ENCODE measurements around the gene GNG3. TPM values are rescaled to one million over a fixed set of nuclear protein-coding genes. Genes with fewer than 3 reads are reported as not detected.
A peak's percentile ranks its signal among the peaks of the same experiment; 100 is the strongest.
"Not testable (repeated sequence)": the region's sequence is repeated elsewhere in the genome, so short reads cannot be mapped to it uniquely, and the experiment has no call there.

Gene GNG3
- total and polyA plus RNA-seq, 3 experiments from 2014 or later, result 0.36 TPM; not detected in 2

- Histone ChIP-seq H3K27me3 (ENCODE audit: insufficient read depth, low read length, poor library complexity, severe bottlenecking) (no peaks in the 10 kb centered on the region), H3K27ac (ENCODE audit: low read depth, low read length) (peak within 1 kb of the TSS; percentile 90), H3K4me3 (ENCODE audit: low read length) (peak within 1 kb of the TSS; percentile 99), H3K36me3 (ENCODE audit: insufficient read depth, low read length) (peaks cover 17% of the 10 kb centered on the region), H3K9me3 (ENCODE audit: low read length) (no peaks in the 10 kb centered on the region), H3K4me1 (ENCODE audit: insufficient read depth, low read length) (peaks cover 42% of the 10 kb centered on the region)
- H3K4me1 Mint-ChIP-seq, result peaks cover 54 to 60% (median 58%) of the 10 kb centered on the region in 3 donors
- H3K36me3 Mint-ChIP-seq, result peaks cover 5 to 61% (median 18%) of the 10 kb centered on the region in 3 donors
- H3K9me3 Mint-ChIP-seq, result no peaks in the 10 kb centered on the region
- CTCF ChIA-PET, result interaction anchor here (1.0 to 3.6 kb wide), 9 partner anchors 12 to 134 kb away, joined by 3 to 13 read pairs (median 7); partner anchors contain the start of genes LBHD1, POLR2G, UQCC3 and ZBTB3
- peaks cover 0 to 3% of the 10 kb centered on the region in 2 donors for H3K27me3 Mint-ChIP-seq
- H3K27ac Mint-ChIP-seq, result peak within 1 kb of the TSS; percentile 93 to 99 (median 98)
- peak; percentile 80 to 89 (median 81) for DNase-seq
- peak within 1 kb of the TSS; percentile 92 to 99 (median 98) for H3K4me3 Mint-ChIP-seq
- POLR2A ChIA-PET, result interaction anchor here (0.5 to 4.0 kb wide), 24 partner anchors 12 to 1570 kb away, joined by 3 to 70 read pairs (median 8); partner anchors contain the start of genes BSCL2, C11orf98, CSKMT and GANAB
These were observed 20.9 kb downstream of the GNG3 start, which contains the start of gene TTC9C for GRCh38 chr11:62728171-62728988. Gene TTC9C, plus strand, starts transcription at chr11:62728486. Its CDS starts 363 bp downstream, at chr11:62728849.

GRCh38 chr11:62730076-62730475 lies 22.6 kb downstream of the GNG3 start:
- CTCF ChIA-PET, result interaction anchor here (0.8 to 3.6 kb wide), 8 partner anchors 24 to 151 kb away, joined by 3 to 16 read pairs (median 4); partner anchors contain the start of genes C11orf98, CSKMT, POLR2G and SLC3A2
- POLR2A ChIA-PET, result interaction anchor here (0.7 to 4.0 kb wide), 6 partner anchors 20 to 1516 kb away, joined by 3 to 26 read pairs (median 4); partner anchors contain the start of genes C11orf98, CSKMT, MTA2 and PPP1R14B
- not testable (repeated sequence) for H3K27me3 Mint-ChIP-seq; H3K9me3 ChIP-seq (ENCODE audit: low read length); H3K27ac ChIP-seq (ENCODE audit: low read depth, low read length); H3K27me3 ChIP-seq (ENCODE audit: insufficient read depth, low read length, poor library complexity, severe bottlenecking); H3K9me3 Mint-ChIP-seq; DNase-seq
- Mint-ChIP-seq H3K4me1 (peaks cover 39 to 45% (median 42%) of the 10 kb centered on the region in 3 donors), H3K27ac (peak overlapping the region in 3 of 8 donors; percentile 38 to 97 (median 47)), H3K4me3 (peak overlapping the region; percentile 58 to 98 (median 98)), H3K36me3 (peaks cover 5 to 55% (median 8%) of the 10 kb centered on the region in 3 donors)
- H3K4me1 ChIP-seq (ENCODE audit: insufficient read depth, low read length), result peaks cover 26% of the 10 kb centered on the region
- peaks cover 11% of the 10 kb centered on the region for H3K36me3 ChIP-seq (ENCODE audit: insufficient read depth, low read length)
- peak overlapping the region; percentile 49 for H3K4me3 ChIP-seq (ENCODE audit: low read length)

GRCh38 chr11:62732830-62733229 lies 25.4 kb downstream of the GNG3 start:
- peak overlapping the region in 6 of 8 donors; percentile 6 to 70 (median 15) for H3K27ac Mint-ChIP-seq
- H3K4me1 Mint-ChIP-seq, result peaks cover 24 to 33% (median 30%) of the 10 kb centered on the region in 3 donors
- peaks cover 16% of the 10 kb centered on the region for H3K36me3 ChIP-seq (ENCODE audit: insufficient read depth, low read length)
- H3K9me3 Mint-ChIP-seq, result no peaks in the 10 kb centered on the region
- peak overlapping the region in 2 of 7 donors; percentile 23 to 50 for H3K4me3 Mint-ChIP-seq
- peaks cover 16% of the 10 kb centered on the region for H3K4me1 ChIP-seq (ENCODE audit: insufficient read depth, low read length)
- peaks cover 0 to 56% (median 6%) of the 10 kb centered on the region in 3 donors for H3K36me3 Mint-ChIP-seq
- H3K27ac ChIP-seq (ENCODE audit: low read depth, low read length), result no peak overlapping the region
- ChIA-PET POLR2A (interaction anchor here (0.7 kb wide), 1 partner anchor 148 kb away, joined by 4 read pairs; no protein-coding TSS in a partner anchor), CTCF (interaction anchor here (0.8 to 2.2 kb wide), 2 partner anchors 26 to 53 kb away, joined by 3 to 5 read pairs; no protein-coding TSS in a partner anchor)
- no peaks in the 10 kb centered on the region for H3K27me3 Mint-ChIP-seq
- H3K27me3 ChIP-seq (ENCODE audit: insufficient read depth, low read length, poor library complexity, severe bottlenecking), result no peaks in the 10 kb centered on the region
- H3K4me3 ChIP-seq (ENCODE audit: low read length), result no peak overlapping the region
- DNase-seq, result peak in 1 of 5 donors; percentile 19
- no peaks in the 10 kb centered on the region for H3K9me3 ChIP-seq (ENCODE audit: low read length)

- Histone ChIP-seq H3K27me3 (ENCODE audit: insufficient read depth, low read length, poor library complexity, severe bottlenecking) (no peaks in the 10 kb centered on the region), H3K9me3 (ENCODE audit: low read length) (no peaks in the 10 kb centered on the region), H3K4me1 (ENCODE audit: insufficient read depth, low read length) (no peaks in the 10 kb centered on the region), H3K36me3 (ENCODE audit: insufficient read depth, low read length) (peaks cover 24% of the 10 kb centered on the region), H3K4me3 (ENCODE audit: low read length) (no peak overlapping the region), H3K27ac (ENCODE audit: low read depth, low read length) (no peak overlapping the region)
- CTCF ChIA-PET, result no interaction called here
- Mint-ChIP-seq H3K27ac (no peak overlapping the region), H3K4me1 (peaks cover 5 to 7% (median 7%) of the 10 kb centered on the region in 3 donors), H3K36me3 (peaks cover 0 to 62% (median 11%) of the 10 kb centered on the region in 3 donors), H3K4me3 (no peak overlapping the region), H3K27me3 (no peaks in the 10 kb centered on the region), H3K9me3 (no peaks in the 10 kb centered on the region)
- DNase-seq, result no peak
- POLR2A ChIA-PET, result interaction anchor here (0.6 kb wide), 3 partner anchors 24 to 836 kb away, joined by 3 to 4 read pairs (median 3); no protein-coding TSS in a partner anchor
These were observed 29.7 kb downstream of the GNG3 start for GRCh38 chr11:62737196-62737595.

- CTCF ChIA-PET, result interaction anchor here (0.8 to 1.7 kb wide), 2 partner anchors 39 to 40 kb away, joined by 3 to 7 read pairs; partner anchors contain the start of genes BSCL2, GNG3 and TMEM179B
- H3K4me1 Mint-ChIP-seq, result peaks cover 9 to 28% (median 13%) of the 10 kb centered on the region in 3 donors
These were observed 40.1 kb downstream of the GNG3 start for GRCh38 chr11:62747475-62748160.

GRCh38 chr11:62749931-62750330 lies 42.5 kb downstream of the GNG3 start:
- ChIA-PET CTCF (interaction anchor here (1.2 kb wide), 1 partner anchor 36 kb away, joined by 3 read pairs; no protein-coding TSS in a partner anchor), POLR2A (interaction anchor here (1.1 kb wide), 1 partner anchor 20 kb away, joined by 4 read pairs; no protein-coding TSS in a partner anchor)
- H3K4me3 ChIP-seq (ENCODE audit: low read length); H3K27me3 Mint-ChIP-seq; DNase-seq; H3K27ac ChIP-seq (ENCODE audit: low read depth, low read length); H3K4me3 Mint-ChIP-seq; H3K9me3 Mint-ChIP-seq; H3K9me3 ChIP-seq (ENCODE audit: low read length); H3K27me3 ChIP-seq (ENCODE audit: insufficient read depth, low read length, poor library complexity, severe bottlenecking): not testable (repeated sequence)
- H3K27ac Mint-ChIP-seq, result peak overlapping the region in 1 of 8 donors; percentile 46
- peaks cover 22% of the 10 kb centered on the region for H3K4me1 ChIP-seq (ENCODE audit: insufficient read depth, low read length)
- H3K36me3 Mint-ChIP-seq, result peaks cover 0 to 32% (median 3%) of the 10 kb centered on the region in 3 donors
- H3K36me3 ChIP-seq (ENCODE audit: insufficient read depth, low read length), result peaks cover 14% of the 10 kb centered on the region
- peaks cover 24 to 45% (median 30%) of the 10 kb centered on the region in 3 donors for H3K4me1 Mint-ChIP-seq

More at GRCh38 chr11:62747475-62748160, 40.1 kb downstream of the GNG3 start:
- no peaks in the 10 kb centered on the region for H3K9me3 Mint-ChIP-seq
- H3K27me3 ChIP-seq (ENCODE audit: insufficient read depth, low read length, poor library complexity, severe bottlenecking), result no peaks in the 10 kb centered on the region
- H3K9me3 ChIP-seq (ENCODE audit: low read length), result no peaks in the 10 kb centered on the region
- H3K4me3 Mint-ChIP-seq, result no peak overlapping the region
- no peak for DNase-seq
- H3K27me3 Mint-ChIP-seq, result no peaks in the 10 kb centered on the region
- H3K36me3 ChIP-seq (ENCODE audit: insufficient read depth, low read length), result peaks cover 7% of the 10 kb centered on the region
- H3K27ac Mint-ChIP-seq, result peak overlapping the region in 2 of 8 donors; percentile 3 to 15
- no peak overlapping the region for H3K27ac ChIP-seq (ENCODE audit: low read depth, low read length)
- H3K4me1 ChIP-seq (ENCODE audit: insufficient read depth, low read length), result peaks cover 7% of the 10 kb centered on the region
- no peak overlapping the region for H3K4me3 ChIP-seq (ENCODE audit: low read length)
- POLR2A ChIA-PET, result interaction anchor here (0.6 to 1.4 kb wide), 2 partner anchors 25 to 58 kb away, joined by 3 read pairs; partner anchors contain the start of gene NXF1
- peaks cover 0 to 21% (median 3%) of the 10 kb centered on the region in 3 donors for H3K36me3 Mint-ChIP-seq

GRCh38 chr11:62752177-62752785 lies 44.8 kb downstream of the GNG3 start:
- peaks cover 14% of the 10 kb centered on the region for H3K36me3 ChIP-seq (ENCODE audit: insufficient read depth, low read length)
- H3K27ac ChIP-seq (ENCODE audit: low read depth, low read length), result no peak overlapping the region
- H3K4me3 ChIP-seq (ENCODE audit: low read length), result no peak overlapping the region
- Mint-ChIP-seq H3K4me1 (peaks cover 26 to 45% (median 36%) of the 10 kb centered on the region in 3 donors), H3K27me3 (no peaks in the 10 kb centered on the region), H3K27ac (peak overlapping the region in 5 of 8 donors; percentile 23 to 99 (median 66)), H3K36me3 (peaks cover 0 to 32% (median 3%) of the 10 kb centered on the region in 3 donors), H3K4me3 (peak overlapping the region in 3 of 7 donors; percentile 8 to 100 (median 29)), H3K9me3 (no peaks in the 10 kb centered on the region)
- CTCF ChIA-PET, result interaction anchor here (0.8 to 3.3 kb wide), 5 partner anchors 10 to 34 kb away, joined by 3 to 36 read pairs (median 4); partner anchors contain the start of genes POLR2G and TMEM179B
- no peaks in the 10 kb centered on the region for H3K27me3 ChIP-seq (ENCODE audit: insufficient read depth, low read length, poor library complexity, severe bottlenecking)
- H3K4me1 ChIP-seq (ENCODE audit: insufficient read depth, low read length), result peaks cover 22% of the 10 kb centered on the region
- no peak for DNase-seq
- POLR2A ChIA-PET, result interaction anchor here (0.6 to 3.2 kb wide), 5 partner anchors 19 to 161 kb away, joined by 3 to 31 read pairs (median 18); partner anchors contain the start of genes HNRNPUL2, SLC3A2, TAF6L and TUT1
- H3K9me3 ChIP-seq (ENCODE audit: low read length), result no peaks in the 10 kb centered on the region

Measured in CD8-positive, alpha-beta memory T cell (primary cell).